Islet of Langerhans (tissue), 1 donor: ENCODE measurements around the gene LETM1.

Experiments
- FAIRE-seq: peaks from one replicate; lab custom pipeline; 2011; peaks lifted over from hg19 to GRCh38; lab: Jason Lieb, UNC

Gene LETM1

DNA sequence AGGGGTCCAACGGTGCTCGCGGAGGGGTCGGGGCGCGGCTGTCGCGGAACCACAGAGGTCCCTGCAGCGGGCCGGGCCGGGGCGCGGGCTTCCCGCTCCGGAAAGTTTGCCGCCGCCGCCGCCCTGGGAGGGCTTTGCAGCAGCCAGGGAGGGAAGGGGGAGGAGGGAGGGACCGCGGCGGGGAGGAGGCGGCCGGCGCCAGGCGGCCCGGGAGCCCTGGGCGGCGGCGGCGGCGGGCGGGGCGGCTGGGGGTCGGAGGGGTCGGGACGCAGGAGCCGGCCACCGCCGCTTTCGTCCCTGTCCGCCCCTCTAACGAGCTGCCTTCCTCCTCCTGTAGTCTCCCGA, 62.5 kb downstream of the LETM1 start:
- no peak for FAIRE-seq

GRCh38 chr4:1792832-1793495, 63.0 kb downstream of the LETM1 start, which contains the start of gene FGFR3:
FGFR3 (plus strand) TSS chr4:1793293; CDS start chr4:1793935, 642 bp downstream.
- no peak for FAIRE-seq

GRCh38 chr4:1792158-1792831, 63.7 kb downstream of the LETM1 start:
- FAIRE-seq, result no peak

- FAIRE-seq, result no peak
These were observed 66.0 kb downstream of the LETM1 start for GRCh38 chr4:1790005-1790404.

DNA sequence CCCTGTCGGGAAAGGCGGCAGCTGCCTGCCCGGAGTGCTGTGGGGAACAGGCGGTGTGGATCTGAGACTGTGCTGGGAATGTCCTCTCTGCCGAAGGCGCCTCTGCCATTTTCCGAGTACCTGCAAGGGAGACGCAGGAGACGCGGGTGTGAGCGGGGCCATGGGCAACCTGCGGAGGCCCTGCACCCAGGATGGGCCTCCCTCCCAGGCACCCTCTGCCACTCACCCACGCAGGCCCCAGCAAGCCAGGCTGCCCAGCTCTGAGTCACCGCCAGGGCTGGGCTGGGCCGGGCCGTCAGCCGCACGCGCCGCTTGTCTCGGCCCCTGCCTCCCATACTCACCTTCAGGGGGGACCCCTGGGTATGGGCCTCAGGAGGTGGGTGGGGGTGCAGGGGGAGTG, 66.4 kb downstream of the LETM1 start:
- FAIRE-seq, result no peak

DNA sequence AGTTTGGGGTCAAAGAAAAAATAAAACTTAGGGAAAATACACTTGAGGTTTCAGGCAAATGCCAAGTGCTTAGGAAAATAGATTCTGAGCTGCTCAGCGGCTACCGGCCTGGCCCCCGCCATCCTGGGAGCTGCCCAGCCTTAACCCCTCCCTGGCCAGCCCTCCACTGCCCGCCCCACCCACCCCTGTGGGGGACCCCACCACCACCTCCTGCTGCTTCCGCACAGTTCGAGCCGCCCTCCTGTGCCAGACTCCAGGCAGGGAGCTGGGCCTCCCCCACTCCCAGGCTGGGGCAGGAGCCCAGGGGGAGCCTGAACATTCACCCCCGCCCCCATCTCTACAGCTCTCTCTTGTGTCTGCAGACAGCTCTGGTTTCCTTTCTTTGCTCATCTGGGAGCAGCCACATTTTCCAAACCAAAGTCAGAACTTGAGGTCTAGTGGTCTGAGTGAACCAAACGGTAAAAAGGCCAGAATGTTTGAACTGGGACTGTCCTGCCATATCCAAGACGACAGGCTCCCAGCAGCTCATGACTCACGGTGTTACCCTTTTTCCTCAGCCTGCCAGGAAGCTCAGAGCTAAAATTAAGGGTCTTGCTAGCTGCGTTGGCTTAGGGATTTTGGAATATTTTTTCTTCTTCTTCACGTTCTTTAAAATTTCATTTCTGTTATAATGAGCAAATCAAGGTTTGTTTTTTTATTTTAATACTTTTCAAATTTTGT, 67.5 kb downstream of the LETM1 start:
- no peak for FAIRE-seq

DNA sequence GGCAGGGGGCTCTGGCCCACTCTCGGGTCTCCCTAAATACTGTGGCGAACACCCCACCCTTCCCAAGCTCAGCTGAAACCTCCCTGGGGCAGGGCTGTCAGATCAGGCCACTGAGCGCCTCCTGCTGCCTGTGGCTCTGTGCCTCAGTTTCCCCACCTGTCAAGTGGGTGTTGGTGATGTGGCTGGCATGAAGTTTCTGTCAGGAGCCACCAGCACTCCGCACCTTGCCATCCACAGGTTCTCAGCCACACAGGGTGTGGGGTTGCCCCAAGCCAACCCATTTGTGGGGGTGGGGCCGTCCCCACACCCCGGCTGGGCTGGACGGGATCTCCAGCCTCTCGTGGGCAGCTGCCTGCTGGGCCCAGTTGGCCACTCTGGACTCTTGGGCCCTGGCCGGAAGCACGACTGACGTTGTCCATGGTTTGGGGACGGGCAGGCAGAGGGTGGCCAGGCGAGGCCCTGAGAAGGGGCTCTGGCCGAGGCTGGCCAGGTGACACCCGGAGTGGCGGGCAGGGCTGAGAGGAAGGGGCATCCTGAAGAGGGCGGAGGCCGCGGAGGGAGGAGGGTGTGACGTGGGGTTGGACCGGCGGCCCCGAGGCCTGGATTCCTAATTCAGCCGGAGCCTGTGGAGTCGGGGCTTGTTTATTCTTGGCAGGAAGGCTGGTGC, 68.4 kb downstream of the LETM1 start:
- FAIRE-seq, result no peak

DNA sequence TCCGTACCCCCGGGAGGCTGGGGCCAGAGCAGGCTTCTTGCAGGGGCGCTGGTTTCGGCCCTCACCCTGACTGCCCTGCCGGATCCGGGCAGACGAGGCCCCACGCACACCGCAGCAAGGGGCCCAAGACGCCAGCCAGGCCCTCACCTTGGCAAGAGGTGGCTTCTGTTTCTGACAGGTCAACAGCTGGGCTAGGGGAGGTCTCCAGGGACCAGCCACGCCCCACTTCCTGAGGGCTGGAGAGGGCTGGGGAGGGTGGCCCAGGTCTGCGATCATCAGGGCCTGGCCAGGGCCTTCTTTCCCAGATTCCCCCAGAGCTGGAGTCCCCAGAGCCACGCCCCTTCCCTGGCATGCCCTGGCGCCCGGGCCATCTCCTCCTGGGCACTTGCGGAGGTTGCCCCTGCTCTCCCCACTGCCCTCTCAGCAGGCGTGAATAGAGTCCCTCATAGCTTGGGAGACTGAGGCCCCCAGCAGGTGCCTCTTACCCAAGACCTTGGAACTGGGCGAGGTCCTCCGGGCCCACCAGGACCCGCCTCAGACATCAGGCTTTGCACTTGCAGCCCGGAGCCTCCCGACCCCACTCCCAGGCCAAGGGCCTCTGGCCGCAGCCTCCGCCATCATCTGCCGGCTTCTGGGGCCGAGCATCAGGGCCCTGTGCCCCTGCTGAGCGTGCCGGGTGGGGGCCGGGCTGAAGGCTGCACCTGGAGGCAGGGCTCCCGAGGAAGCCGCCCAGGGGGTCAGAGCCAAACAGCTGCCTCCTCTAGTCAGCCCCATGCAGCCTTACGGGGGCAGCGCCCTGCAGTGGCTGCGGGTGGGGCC, 69.2 kb downstream of the LETM1 start:
- no peak for FAIRE-seq

GRCh38 chr4:1785592-1785991, 70.4 kb downstream of the LETM1 start:
- FAIRE-seq, result no peak

- FAIRE-seq, result no peak
These were observed 71.0 kb downstream of the LETM1 start for GRCh38 chr4:1784789-1785591.

DNA sequence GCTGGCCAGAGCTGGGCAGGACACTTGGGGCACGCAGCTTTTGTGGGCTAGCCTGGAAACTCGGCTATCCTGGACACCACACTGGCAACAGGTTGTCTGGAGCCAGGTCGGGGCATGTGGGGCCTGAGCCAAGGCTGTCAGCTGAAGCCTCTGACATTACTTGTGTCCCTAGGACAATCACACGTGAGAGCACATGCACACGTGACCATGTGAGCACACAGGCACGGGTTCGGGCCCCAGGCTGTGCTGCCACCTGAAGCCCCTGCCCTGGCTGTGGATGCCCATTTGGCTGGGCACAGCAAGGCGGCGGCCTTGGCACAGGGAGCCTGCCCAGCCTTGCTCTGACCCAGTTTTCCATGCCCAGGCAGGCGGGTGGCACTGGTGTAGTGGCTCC, 71.6 kb downstream of the LETM1 start:
- no peak for FAIRE-seq

- no peak for FAIRE-seq
These were observed 72.0 kb downstream of the LETM1 start for GRCh38 chr4:1783970-1784369.

DNA sequence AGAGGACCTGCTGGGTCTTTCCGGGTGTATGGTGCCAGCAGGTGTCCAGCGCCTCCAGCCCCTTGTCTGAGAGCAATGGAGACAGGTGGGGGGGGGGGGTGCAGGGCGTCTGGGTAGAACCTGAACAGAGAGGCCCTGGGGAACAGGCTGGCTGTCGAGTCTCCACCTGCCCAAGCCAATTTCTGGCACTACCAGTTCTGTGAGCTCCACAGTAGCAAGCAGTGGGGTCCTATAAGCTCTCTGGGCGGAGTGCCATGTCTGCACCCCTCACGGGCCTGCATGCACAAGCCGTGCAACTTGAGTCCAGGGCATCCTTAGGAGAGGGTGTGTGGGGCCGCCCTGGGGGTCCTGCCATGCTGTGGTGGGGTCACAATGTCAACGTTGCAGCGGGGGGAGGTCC, 72.9 kb downstream of the LETM1 start:
- no peak for FAIRE-seq

- no peak for FAIRE-seq
These were observed 75.5 kb downstream of the LETM1 start for GRCh38 chr4:1780435-1780834.

DNA sequence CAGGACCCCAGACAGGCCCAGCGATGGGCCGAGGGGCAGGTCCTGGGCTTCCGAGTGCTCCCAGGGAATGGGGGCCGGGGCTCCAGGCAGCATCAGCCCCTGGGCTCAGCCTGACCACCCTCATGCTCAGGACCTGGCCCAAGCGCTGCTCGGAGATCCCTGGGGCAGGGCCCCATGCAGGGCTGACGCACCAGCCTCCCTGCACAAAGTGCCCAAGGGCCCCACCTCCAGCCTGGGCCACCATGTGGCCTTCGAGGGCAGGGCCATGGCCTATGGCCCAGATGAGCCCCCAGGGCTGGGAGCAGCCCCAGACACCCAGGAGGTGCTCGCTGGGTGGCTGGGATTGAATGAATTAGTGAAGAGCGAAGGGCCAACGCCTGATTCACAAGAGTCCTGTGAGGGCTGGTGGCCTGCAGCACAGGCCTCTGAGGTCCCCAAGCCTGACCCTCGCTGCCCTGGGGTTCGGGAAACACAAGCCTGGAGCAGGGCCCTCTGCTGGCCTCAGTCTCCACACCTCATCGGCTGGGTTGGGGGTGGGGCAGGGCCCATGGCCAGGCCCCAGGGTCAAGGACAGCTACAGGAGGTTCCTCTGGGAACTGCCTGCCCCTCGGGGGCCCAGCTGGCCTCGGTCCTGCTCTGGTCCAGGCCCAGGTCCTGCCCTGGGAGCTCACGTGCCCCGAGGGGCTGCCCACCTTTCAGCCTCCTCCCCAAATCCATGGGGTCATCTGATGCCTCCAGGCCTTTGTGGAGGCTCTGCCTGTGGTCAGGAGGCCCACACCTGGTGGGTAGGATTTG, 76.2 kb downstream of the LETM1 start:
- FAIRE-seq, result no peak

GRCh38 chr4:1778642-1779392, 77.1 kb downstream of the LETM1 start:
- no peak for FAIRE-seq

DNA sequence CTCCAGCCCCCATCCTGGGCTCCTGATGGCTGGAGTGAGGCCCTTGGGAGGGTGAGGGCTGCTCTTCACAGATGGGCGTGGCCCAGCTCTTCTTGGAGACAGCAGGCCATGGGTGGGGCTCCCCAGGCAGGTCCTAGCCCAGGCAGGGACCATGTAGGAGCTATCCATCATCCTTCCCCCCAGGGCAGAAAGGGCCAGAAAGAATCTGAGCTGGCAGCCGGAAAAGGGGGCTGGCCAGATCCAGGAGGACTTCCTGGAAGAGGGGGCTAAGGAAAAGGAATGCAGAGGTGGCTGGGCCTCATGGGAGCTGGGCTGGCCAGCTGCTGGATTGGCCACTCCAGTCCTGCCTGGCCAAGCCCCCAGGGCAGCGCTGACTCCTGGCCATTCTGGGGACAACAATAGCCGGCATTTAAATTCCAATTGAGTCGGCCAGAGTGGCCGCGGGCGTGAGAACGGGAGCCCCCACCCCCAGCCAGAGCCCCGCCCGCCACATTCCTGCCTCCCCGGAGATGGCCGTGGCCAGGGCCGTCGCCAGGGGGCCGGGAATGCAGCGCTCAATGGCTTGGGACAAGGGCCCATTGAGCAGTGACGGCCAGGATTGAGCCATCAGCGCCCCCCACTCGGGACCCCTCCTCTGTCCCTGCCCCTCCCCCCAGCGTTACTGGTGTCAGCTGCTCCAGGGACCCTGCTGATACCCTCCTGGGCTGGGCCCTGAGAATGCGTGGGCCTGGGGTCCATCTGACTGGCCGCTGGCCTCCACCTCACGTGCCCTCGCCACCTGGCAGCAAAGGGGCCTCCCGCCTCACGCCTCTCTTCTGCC, 77.9 kb downstream of the LETM1 start:
- FAIRE-seq, result no peak

DNA sequence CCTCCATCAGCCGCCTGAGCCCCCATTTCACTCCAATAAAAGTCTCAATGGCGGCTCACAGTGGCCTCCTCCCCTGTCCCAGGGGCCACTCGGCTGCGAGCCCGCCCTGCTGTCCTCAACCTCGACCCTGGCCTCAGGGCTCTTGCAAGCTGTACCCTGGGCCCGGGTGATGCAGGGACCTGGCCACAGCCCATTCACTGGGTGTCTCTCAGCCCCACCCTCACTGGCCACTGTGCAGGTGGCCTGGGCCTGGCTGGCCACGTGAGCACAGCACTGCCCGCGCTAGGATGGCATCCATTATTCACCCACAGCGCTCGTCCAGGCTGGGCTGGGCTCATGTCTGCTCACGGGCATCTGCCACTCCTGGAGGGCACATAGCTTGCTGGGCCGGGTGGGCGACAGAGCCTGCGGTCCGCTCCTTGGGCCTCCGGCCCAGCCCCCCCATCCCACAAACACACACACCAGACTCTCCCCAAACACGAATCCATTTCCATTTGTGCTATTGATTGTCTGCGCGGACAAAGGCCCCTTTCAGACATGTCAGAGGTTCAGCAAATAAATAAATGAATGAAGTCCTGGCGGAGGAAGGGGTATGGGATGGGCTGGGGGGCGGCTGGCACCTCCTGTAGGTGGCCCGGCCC, 79.3 kb downstream of the LETM1 start:
- no peak for FAIRE-seq
